Choroid plexus epithelial cell (primary cell): ENCODE data around the gene PMS1.

ENCODE experiments used
- DNase-seq: peaks from one replicate; pipeline ENCODE4 v3.0.0-alpha.2; 2010; ENCODE audit warnings: low read depth
- H3K4me3 ChIP-seq: 2 replicates; pipeline ENCODE4 v1.5.1; 2011; ENCODE audit warnings: low read depth, mild to moderate bottlenecking, control low read depth, low read length, moderate library complexity
- CTCF ChIP-seq: conservative IDR thresholded peaks from 2 replicates; pipeline ENCODE4 v1.5.1; 2011; ENCODE audit warnings: low read depth, mild to moderate bottlenecking, control low read depth, inconsistent platforms, low read length, moderate library complexity

PMS1 gene

DNA sequence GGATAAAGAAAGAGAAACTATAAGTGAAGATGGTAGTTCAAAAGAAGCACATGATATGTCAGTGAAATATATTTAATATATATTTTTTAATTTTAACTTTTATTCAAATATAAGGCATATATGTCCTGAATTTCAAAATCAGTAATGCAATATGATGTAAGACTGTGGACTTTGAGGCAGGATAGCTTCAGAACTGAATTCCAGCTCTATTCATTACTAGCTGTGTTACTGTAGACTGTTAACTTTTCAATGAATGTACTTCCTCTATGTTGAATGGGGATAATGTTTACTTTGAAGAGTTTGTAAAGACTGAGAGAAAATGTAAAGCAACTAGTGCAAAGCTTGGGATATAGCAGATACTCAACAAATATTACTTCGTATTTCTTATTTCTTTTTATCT is 112.6 kb downstream of the PMS1 start:
- no peak for TF ChIP-seq CTCF
- no peak for DNase-seq
- H3K4me3 ChIP-seq = no peak overlapping the region

- no peak overlapping the region for H3K4me3 ChIP-seq
- no peak for TF ChIP-seq CTCF
- no peak for DNase-seq
Measured at GRCh38 chr2:189899101-189899500, 114.9 kb downstream of the PMS1 start.

- DNase-seq = no peak
- H3K4me3 ChIP-seq = no peak overlapping the region
- no peak for TF ChIP-seq CTCF
Measured at GRCh38 chr2:189900726-189901125, 116.5 kb downstream of the PMS1 start.

DNA sequence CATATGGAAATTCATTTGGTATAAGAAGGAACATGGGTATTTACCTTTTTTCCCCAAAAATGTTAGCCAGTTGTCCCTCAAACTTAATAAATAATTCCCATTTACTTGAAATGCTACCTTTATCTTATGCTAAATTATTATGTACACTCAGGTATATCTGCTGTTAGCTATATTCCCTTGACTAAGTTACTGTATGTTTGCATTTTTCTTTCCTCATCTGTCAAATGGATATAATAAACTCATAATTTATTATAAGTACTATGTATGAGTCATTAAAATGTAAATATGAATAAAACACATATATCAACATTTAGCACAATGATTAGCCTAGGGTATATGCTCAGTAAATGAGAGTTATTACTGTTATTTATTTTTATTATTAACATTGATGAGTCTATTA is 117.4 kb downstream of the PMS1 start:
- TF ChIP-seq CTCF = no peak
- no peak overlapping the region for H3K4me3 ChIP-seq
- no peak for DNase-seq

GRCh38 chr2:189913821-189914220 is 129.6 kb downstream of the PMS1 start:
- no peak overlapping the region for H3K4me3 ChIP-seq
- no peak for TF ChIP-seq CTCF
- no peak for DNase-seq

- no peak overlapping the region for H3K4me3 ChIP-seq
- no peak for DNase-seq
- no peak for TF ChIP-seq CTCF
Measured at GRCh38 chr2:189916651-189917050, 132.4 kb downstream of the PMS1 start.
